Measurements from ENCODE around the gene WDR48. TPM values are rescaled to one million over a fixed set of nuclear protein-coding genes. Genes with fewer than 3 reads are reported as not detected.

The WDR48 gene
- total and polyA plus RNA-seq, 9 of the 15 experiments (the other 6 are each of a cell fraction or from before 2014, with no cell fraction given): 26.6 to 70.6 (median 48.0) TPM

- FAIRE-seq: no peak
- peaks cover 17% of the 10 kb centered on the region for H4K20me1 ChIP-seq (replicated peaks; ENCODE audit: control insufficient read depth, insufficient read depth, low read length)
- WGBS (ENCODE audit: insufficient coverage, low coverage, missing lambda C conversion rate): 79% methylated on average over 2 of the region's 2 CpGs
- H3K27ac ChIP-seq (ENCODE audit: extremely low read depth, low read depth, low read length): no peak overlapping the region
- no peaks in the 10 kb centered on the region for H3K9me3 ChIP-seq (replicated peaks; ENCODE audit: control insufficient read depth, insufficient read depth, low read depth, low read length)
- TF ChIP-seq SUPT5H (IDR thresholded peaks at IDR 0.05): 0 out of 2 replicates have a peak, but pooled peaks have one; percentile 20
- TF ChIP-seq GTF3C2 (IDR thresholded peaks at IDR 0.05; ENCODE audit: borderline replicate concordance, extremely low read depth, insufficient read length): no peak
- TF ChIP-seq POLR2AphosphoS5 (IDR thresholded peaks at IDR 0.05; ENCODE audit: control insufficient read depth, insufficient read depth, low read depth, low read length): 0 out of 2 replicates have a peak, but pooled peaks have one; percentile 4
- no peak for TF ChIP-seq BHLHE40 (IDR thresholded peaks at IDR 0.05; ENCODE audit: low read length)
- H3K4me3 ChIP-seq: no peak overlapping the region
- peaks cover 25% of the 10 kb centered on the region for H3K79me2 ChIP-seq (ENCODE audit: control insufficient read depth, insufficient read depth, low read length)
- peaks cover 88% of the 10 kb centered on the region for H3K36me3 ChIP-seq (ENCODE audit: control insufficient read depth, insufficient read depth, low read length)
- H3K27me3 ChIP-seq (ENCODE audit: control insufficient read depth in 2 of 2, insufficient read depth in 2 of 2, low read length in 2 of 2): no peaks in the 10 kb centered on the region
- intact Hi-C loops (cut with micrococcal nuclease): loop anchor here (2.0 kb wide), 1 partner anchor 189 kb away; no protein-coding TSS in a partner anchor
- no peak overlapping the region for H3K4me2 ChIP-seq (ENCODE audit: insufficient read depth, low read length)
- no peak for ATAC-seq
- H3K4me1 ChIP-seq (replicated peaks in 1 of 2; ENCODE audit: control insufficient read depth in 2 of 2, insufficient read depth in 2 of 2, low read length in 2 of 2): peaks cover 0 to 20% of the 10 kb centered on the region in 2 experiments; a peak in 2 of 5 replicates
- DNase-seq (ENCODE audit: extremely low read depth in 1 of 4, low spot score in 3 of 4): no peak
- POLR2A ChIA-PET: no interaction called here
- no TSS peak for BruUV-seq (replicated peaks)
- H2AFZ ChIP-seq (ENCODE audit: low read depth, low read length): no peak overlapping the region
- H3K9ac ChIP-seq (ENCODE audit: insufficient read depth in 1 of 2, low read depth in 2 of 2, low read length in 2 of 2): no peak overlapping the region
- CTCF ChIA-PET (ENCODE audit: low intra/inter-chr PET ratio): interaction anchor here (0.9 kb wide), 2 partner anchors 90 to 187 kb away, joined by 3 to 6 read pairs; no protein-coding TSS in a partner anchor
- in situ Hi-C loops (cut with MboI): no loop called here
- H3K9me1 ChIP-seq (ENCODE audit: control insufficient read depth, insufficient read depth, low read length): peaks cover 4% of the 10 kb centered on the region
Measured at GRCh38 chr3:39099738-39100499, 48.1 kb downstream of the WDR48 start.
